PC-9 (cell line): ENCODE measurements around the gene RAB11FIP4.

ENCODE experiments used
- EZH2 ChIP-seq: fragments of 200-600 bp; sonication (generic); IDR thresholded peaks from 2 replicates; pipeline ENCODE4 v1.8.0; 2017; ENCODE audit warnings: antibody characterized with exemption, low read depth
- TF ChIP-seq, protein P1 (sequence below): fragments of 200-600 bp; sonication (generic); conservative IDR thresholded peaks from 2 replicates; pipeline ENCODE4 v1.6.1; 2017; ENCODE audit warnings: mixed run types, antibody characterized with exemption, mild to moderate bottlenecking, moderate library complexity

DNA sequence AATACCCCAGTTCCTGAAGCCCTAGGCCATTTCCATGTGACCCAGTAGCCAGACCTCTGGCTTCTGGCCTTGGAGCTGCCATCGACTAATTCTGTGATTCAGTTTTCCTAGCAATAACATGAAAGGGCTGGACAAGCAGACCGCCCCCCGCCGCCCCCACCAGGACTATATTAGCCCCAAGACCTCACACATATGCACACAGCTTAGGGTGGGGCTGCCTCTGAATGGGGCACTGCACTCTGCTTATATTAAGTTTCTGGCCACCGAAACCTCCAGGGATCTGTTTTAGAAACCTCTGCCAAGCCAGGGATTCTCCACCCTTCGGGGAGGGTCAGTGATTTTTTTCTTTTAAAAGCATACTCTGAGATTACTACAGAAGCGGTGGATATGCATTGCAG is 2.3 kb downstream of the RAB11FIP4 start:
- TF ChIP-seq EZH2: no peak
- TF ChIP-seq, protein P1, sequence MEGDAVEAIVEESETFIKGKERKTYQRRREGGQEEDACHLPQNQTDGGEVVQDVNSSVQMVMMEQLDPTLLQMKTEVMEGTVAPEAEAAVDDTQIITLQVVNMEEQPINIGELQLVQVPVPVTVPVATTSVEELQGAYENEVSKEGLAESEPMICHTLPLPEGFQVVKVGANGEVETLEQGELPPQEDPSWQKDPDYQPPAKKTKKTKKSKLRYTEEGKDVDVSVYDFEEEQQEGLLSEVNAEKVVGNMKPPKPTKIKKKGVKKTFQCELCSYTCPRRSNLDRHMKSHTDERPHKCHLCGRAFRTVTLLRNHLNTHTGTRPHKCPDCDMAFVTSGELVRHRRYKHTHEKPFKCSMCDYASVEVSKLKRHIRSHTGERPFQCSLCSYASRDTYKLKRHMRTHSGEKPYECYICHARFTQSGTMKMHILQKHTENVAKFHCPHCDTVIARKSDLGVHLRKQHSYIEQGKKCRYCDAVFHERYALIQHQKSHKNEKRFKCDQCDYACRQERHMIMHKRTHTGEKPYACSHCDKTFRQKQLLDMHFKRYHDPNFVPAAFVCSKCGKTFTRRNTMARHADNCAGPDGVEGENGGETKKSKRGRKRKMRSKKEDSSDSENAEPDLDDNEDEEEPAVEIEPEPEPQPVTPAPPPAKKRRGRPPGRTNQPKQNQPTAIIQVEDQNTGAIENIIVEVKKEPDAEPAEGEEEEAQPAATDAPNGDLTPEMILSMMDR: no peak
